ENCODE data around the gene TBCK. TPM values are rescaled to one million over a fixed set of nuclear protein-coding genes. Genes with fewer than 3 reads are reported as not detected.
"Not testable (repeated sequence)": the region's sequence is repeated elsewhere in the genome, so short reads cannot be mapped to it uniquely, and the experiment has no call there.

TBCK gene
- total RNA-seq, 4 donors from 2014 or later = 46.5 to 55.3 (median 51.4) TPM

DNA sequence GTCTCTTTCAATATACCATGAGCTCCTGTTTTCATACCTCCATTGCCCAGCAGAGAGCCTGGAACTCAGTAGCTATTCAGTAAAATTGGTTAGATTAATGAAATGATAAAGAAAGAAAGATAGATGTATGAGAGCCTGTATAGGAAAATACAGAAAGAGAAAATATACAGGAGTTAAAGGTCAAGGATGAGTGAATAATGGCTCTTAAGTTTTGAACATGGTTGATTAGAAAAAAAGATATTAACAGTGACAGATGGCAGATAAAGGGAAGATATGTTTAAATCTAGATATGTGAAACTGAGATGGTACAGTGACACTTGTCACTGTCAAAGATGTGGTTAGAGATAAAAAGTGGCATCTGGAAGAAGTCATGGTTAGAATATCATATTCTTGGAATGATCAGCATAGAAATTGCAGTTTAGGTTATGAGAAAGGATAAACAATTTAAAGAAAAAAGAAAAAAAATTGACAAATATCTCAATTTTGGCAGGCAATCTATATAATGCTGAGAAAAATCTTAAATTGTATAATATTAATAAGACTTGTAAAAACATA lies 179.2 kb downstream of the TBCK start:
- Histone ChIP-seq H3K9me3 (peaks cover 0 to 11% (median 0%) of the 10 kb centered on the region in 4 donors), H3K27me3 (no peaks in the 10 kb centered on the region), H3K27ac (no peak overlapping the region), H3K4me3 (no peak overlapping the region), H3K4me1 (no peaks in the 10 kb centered on the region), H3K36me3 (peaks cover 0 to 33% (median 0%) of the 10 kb centered on the region in 3 donors)
- TF ChIP-seq EP300 (IDR thresholded peaks at IDR 0.05) (no peak), POLR2A (IDR thresholded peaks at IDR 0.05) (no peak), CTCF (IDR thresholded peaks at IDR 0.05) (no peak)
- no peak for DNase-seq (ENCODE audit: low spot score in 2 of 2)

DNA sequence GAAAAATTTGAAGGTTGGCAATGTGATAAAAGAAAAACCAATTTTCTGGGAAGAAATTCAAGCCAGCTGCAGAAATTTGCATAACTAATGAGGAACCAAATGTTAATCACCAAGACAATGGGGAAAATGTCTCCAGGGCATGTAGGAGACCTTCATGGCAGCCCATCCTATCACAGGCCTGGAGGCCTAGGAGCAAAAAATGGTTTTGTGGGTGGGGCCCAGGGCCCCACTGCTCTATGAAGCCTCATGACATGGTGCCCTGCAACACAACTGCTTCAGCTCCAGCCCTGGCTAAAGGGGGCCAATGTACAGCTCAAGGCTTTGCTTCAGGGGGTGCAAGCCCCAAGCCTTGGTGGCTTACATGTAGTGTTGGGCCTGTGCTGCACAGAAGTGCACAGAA lies 184.0 kb downstream of the TBCK start:
- H3K4me1 ChIP-seq = no peaks in the 10 kb centered on the region
- no peak overlapping the region for H3K27ac ChIP-seq

DNA sequence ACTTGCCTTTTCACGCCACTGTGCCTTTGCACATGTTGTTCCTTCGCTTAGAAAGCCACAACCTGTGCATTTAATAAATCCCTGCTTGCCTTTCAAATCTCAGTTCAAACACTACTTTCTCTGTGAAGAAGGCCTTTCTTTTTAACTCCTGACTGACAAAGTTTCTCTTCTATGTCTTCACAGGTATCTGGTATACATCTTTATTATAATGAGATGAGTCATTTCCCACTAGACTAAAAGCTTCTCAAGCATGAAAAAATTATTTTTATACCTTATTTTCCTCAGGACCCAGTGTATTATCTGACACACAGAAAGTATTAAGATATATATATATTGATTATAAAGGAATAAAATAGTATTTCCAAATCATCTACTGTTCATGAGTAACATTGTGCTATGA lies 189.9 kb downstream of the TBCK start:
- H3K27me3 ChIP-seq = no peaks in the 10 kb centered on the region
- peaks cover 0 to 12% (median 0%) of the 10 kb centered on the region in 3 donors for H3K36me3 ChIP-seq
- H3K27ac ChIP-seq = no peak overlapping the region
- no peaks in the 10 kb centered on the region for H3K4me1 ChIP-seq
- no peak for TF ChIP-seq CTCF (IDR thresholded peaks at IDR 0.05)
- no peak for TF ChIP-seq EP300 (IDR thresholded peaks at IDR 0.05)
- no peak for TF ChIP-seq POLR2A (IDR thresholded peaks at IDR 0.05)
- WGBS, 2 donors = 95 to 97% methylated on average over 2 of the region's 2 CpGs
- no peak overlapping the region for H3K4me3 ChIP-seq
- DNase-seq (ENCODE audit: low spot score in 2 of 2) = no peak
- H3K9me3 ChIP-seq = no peaks in the 10 kb centered on the region

More for the DNA sequence above, 184.0 kb downstream of the TBCK start:
- H3K36me3 ChIP-seq = peaks cover 0 to 45% (median 0%) of the 10 kb centered on the region in 3 donors
- DNase-seq (ENCODE audit: low spot score in 2 of 2) = no peak
- no peak overlapping the region for H3K4me3 ChIP-seq
- no peaks in the 10 kb centered on the region for H3K27me3 ChIP-seq
- peaks cover 0 to 11% (median 0%) of the 10 kb centered on the region in 4 donors for H3K9me3 ChIP-seq
- no peak for TF ChIP-seq CTCF (IDR thresholded peaks at IDR 0.05)
- TF ChIP-seq POLR2A (IDR thresholded peaks at IDR 0.05) = no peak
- no peak for TF ChIP-seq EP300 (IDR thresholded peaks at IDR 0.05)

- H3K9me3 ChIP-seq; DNase-seq (ENCODE audit: low spot score in 2 of 2); H3K27me3 ChIP-seq; H3K4me3 ChIP-seq; H3K4me1 ChIP-seq; H3K27ac ChIP-seq: not testable (repeated sequence)
- WGBS, 2 donors = 95 to 96% methylated on average over 27 to 28 of the region's 28 CpGs
- H3K36me3 ChIP-seq = peaks cover 0 to 15% (median 0%) of the 10 kb centered on the region in 3 donors
Measured at GRCh38 chr4:106119949-106120555, 196.0 kb downstream of the TBCK start.

DNA sequence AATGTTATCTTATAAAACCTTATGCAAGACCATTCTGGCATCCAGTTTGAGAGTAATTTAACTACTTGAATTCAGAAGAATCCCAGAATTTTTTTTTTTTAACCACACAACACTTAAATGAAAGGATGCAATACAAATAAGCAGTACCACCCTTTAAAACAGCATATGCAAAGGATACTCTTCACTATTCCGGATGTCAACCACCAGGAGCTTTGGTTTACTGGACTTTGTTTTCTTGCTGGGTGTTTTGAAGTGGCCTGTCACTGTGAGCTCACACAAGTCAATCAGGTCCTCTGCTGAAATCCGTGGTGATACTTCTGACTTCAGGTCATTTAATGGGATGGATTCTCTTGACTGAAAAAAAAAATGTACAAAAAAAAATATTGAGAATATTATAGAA lies 200.0 kb downstream of the TBCK start:
- Histone ChIP-seq H3K4me1 (no peaks in the 10 kb centered on the region), H3K36me3 (peaks cover 0 to 55% (median 0%) of the 10 kb centered on the region in 3 donors), H3K27ac (no peak overlapping the region), H3K27me3 (no peaks in the 10 kb centered on the region), H3K4me3 (no peak overlapping the region), H3K9me3 (peaks cover 0 to 22% (median 5%) of the 10 kb centered on the region in 4 donors)
- 93 to 96% methylated on average over 2 of the region's 2 CpGs for WGBS, 2 donors
- no peak for TF ChIP-seq POLR2A (IDR thresholded peaks at IDR 0.05)
- TF ChIP-seq CTCF (IDR thresholded peaks at IDR 0.05) = no peak
- no peak for TF ChIP-seq EP300 (IDR thresholded peaks at IDR 0.05)
- DNase-seq (ENCODE audit: low spot score in 2 of 2) = no peak
